ENCODE results near the gene ZBTB49.
A peak's percentile ranks its signal among the peaks of the same experiment; 100 is the strongest.
"Not testable (repeated sequence)": the region's sequence is repeated elsewhere in the genome, so short reads cannot be mapped to it uniquely, and the experiment has no call there.

The ZBTB49 gene

GRCh38 chr4:4325321-4325720 lies 35.3 kb downstream of the ZBTB49 start:
- no peak for DNase-seq (ENCODE audit: low read depth)

GRCh38 chr4:4326166-4326565 lies 36.1 kb downstream of the ZBTB49 start:
- no peak for DNase-seq (ENCODE audit: low read depth)

- DNase-seq (ENCODE audit: low read depth) = no peak
Observed at GRCh38 chr4:4327652-4328121, 37.6 kb downstream of the ZBTB49 start.

- no peak for DNase-seq (ENCODE audit: low read depth)
Observed at GRCh38 chr4:4328206-4328605, 38.2 kb downstream of the ZBTB49 start.

- DNase-seq (ENCODE audit: low read depth) = no peak
Observed at GRCh38 chr4:4328840-4329239, 38.8 kb downstream of the ZBTB49 start.

GRCh38 chr4:4329496-4329895 lies 39.4 kb downstream of the ZBTB49 start:
- no peak for DNase-seq (ENCODE audit: low read depth)

- DNase-seq (ENCODE audit: low read depth) = no peak
Observed at GRCh38 chr4:4330794-4331193, 40.7 kb downstream of the ZBTB49 start.

GRCh38 chr4:4332529-4332928 lies 42.5 kb downstream of the ZBTB49 start:
- DNase-seq (ENCODE audit: low read depth) = no peak

- DNase-seq (ENCODE audit: low read depth) = peak; percentile 93
Observed at GRCh38 chr4:4333265-4333706, 43.2 kb downstream of the ZBTB49 start.

GRCh38 chr4:4334798-4335520 lies 44.9 kb downstream of the ZBTB49 start:
- DNase-seq (ENCODE audit: low read depth) = peak; percentile 10

- DNase-seq (ENCODE audit: low read depth) = no peak
Observed at GRCh38 chr4:4338210-4339001, 48.4 kb downstream of the ZBTB49 start.

GRCh38 chr4:4339504-4340085 lies 49.5 kb downstream of the ZBTB49 start:
- no peak for DNase-seq (ENCODE audit: low read depth)

- DNase-seq (ENCODE audit: low read depth) = no peak
Observed at GRCh38 chr4:4341861-4342650, 52.0 kb downstream of the ZBTB49 start.

GRCh38 chr4:4343038-4343437 lies 53.0 kb downstream of the ZBTB49 start:
- no peak for DNase-seq (ENCODE audit: low read depth)

GRCh38 chr4:4344915-4345527 lies 55.0 kb downstream of the ZBTB49 start:
- DNase-seq (ENCODE audit: low read depth) = no peak

- DNase-seq (ENCODE audit: low read depth) = no peak
Observed at GRCh38 chr4:4347585-4347984, 57.5 kb downstream of the ZBTB49 start.

GRCh38 chr4:4348585-4348984 lies 58.5 kb downstream of the ZBTB49 start:
- DNase-seq (ENCODE audit: low read depth) = not testable (repeated sequence)

GRCh38 chr4:4349867-4350266 lies 59.8 kb downstream of the ZBTB49 start:
- no peak for DNase-seq (ENCODE audit: low read depth)

- DNase-seq (ENCODE audit: low read depth) = no peak
Observed at GRCh38 chr4:4350909-4351308, 60.9 kb downstream of the ZBTB49 start.

GRCh38 chr4:4355302-4355701 lies 65.3 kb downstream of the ZBTB49 start:
- DNase-seq (ENCODE audit: low read depth) = no peak

All from GM04504 (cell line).